Activated naive CD8-positive, alpha-beta T cell treated with anti-CD3 and anti-CD28 coated beads, Interleukin-2, amount 10 ng/mL, durations not matched to agents 7 days and 5 days (primary cell): ENCODE data around the gene ACTR1B. TPM values are rescaled to one million over a fixed set of nuclear protein-coding genes. Genes with fewer than 3 reads are reported as not detected.

Experiments used
- ATAC-seq: fragments of 150-1000 bp; cut with Tn5 transposase; one replicate; pipeline ENCODE4 v1.10.0; 2021; ENCODE audit warnings: low read depth, moderate library complexity
- POLR2A ChIA-PET: fragments of 350-600 bp; sonication (Branson Sonifier 250); formaldehyde crosslinking; loops from one replicate; lab custom pipeline; 2021; ENCODE audit warnings: antibody characterized with exemption; lab: Charles Lee
- DNase-seq: peaks from one replicate; pipeline ENCODE4 v3.0.0; 2021
- H3K27ac Mint-ChIP-seq: one replicate; pipeline ENCODE4 v1.8.0; 2022; ENCODE audit warnings: mild to moderate bottlenecking, mixed read lengths
- H3K27me3 Mint-ChIP-seq: one replicate; pipeline ENCODE4 v1.8.0; 2022; ENCODE audit warnings: mild to moderate bottlenecking, moderate library complexity, mixed read lengths
- H3K36me3 Mint-ChIP-seq: one replicate; pipeline ENCODE4 v1.8.0; 2021; ENCODE audit warnings: mild to moderate bottlenecking, mixed read lengths
- H3K4me1 Mint-ChIP-seq: one replicate; pipeline ENCODE4 v1.8.0; 2021; ENCODE audit warnings: mixed read lengths
- H3K4me3 Mint-ChIP-seq: one replicate; pipeline ENCODE4 v1.8.0; 2022; ENCODE audit warnings: mild to moderate bottlenecking, moderate library complexity, mixed read lengths
- H3K9me3 Mint-ChIP-seq: one replicate; pipeline ENCODE4 v1.8.0; 2021; ENCODE audit warnings: mixed read lengths
- total RNA-seq, 2 experiments: library from RNA; stranded (reverse); gene quantifications; one replicate each; pipeline ENCODE4 v1.2.3, GENCODE V29; 2021

Gene ACTR1B
- total RNA-seq, 2 experiments from 2014 or later: 96.2 to 98.7 TPM

GRCh38 chr2:97661927-97662326, 1.9 kb downstream of the ACTR1B start:
- peak overlapping the region; percentile 93 for H3K27ac Mint-ChIP-seq
- peak overlapping the region; percentile 94 for H3K4me3 Mint-ChIP-seq
- no peaks in the 10 kb centered on the region for H3K9me3 Mint-ChIP-seq
- H3K4me1 Mint-ChIP-seq: peaks cover 14% of the 10 kb centered on the region
- POLR2A ChIA-PET: interaction anchor here (1.6 to 7.1 kb wide), 5 partner anchors 12 to 56 kb away, joined by 6 to 184 read pairs (median 23); partner anchors contain the start of genes COX5B and ZAP70
- no peaks in the 10 kb centered on the region for H3K27me3 Mint-ChIP-seq
- DNase-seq (no peak), ATAC-seq (no peak)
- H3K36me3 Mint-ChIP-seq: peaks cover 12% of the 10 kb centered on the region

GRCh38 chr2:97660775-97661389, 3.0 kb downstream of the ACTR1B start:
- peaks cover 16% of the 10 kb centered on the region for H3K4me1 Mint-ChIP-seq
- ATAC-seq: no peak
- POLR2A ChIA-PET: interaction anchor here (7.1 kb wide), 1 partner anchor 11 kb away, joined by 184 read pairs; the partner anchor contains the start of gene COX5B
- H3K9me3 Mint-ChIP-seq: no peaks in the 10 kb centered on the region
- no peak overlapping the region for H3K4me3 Mint-ChIP-seq
- DNase-seq: no peak
- H3K27ac Mint-ChIP-seq: peak overlapping the region; percentile 93
- H3K36me3 Mint-ChIP-seq: peaks cover 12% of the 10 kb centered on the region
- no peaks in the 10 kb centered on the region for H3K27me3 Mint-ChIP-seq

- DNase-seq (no peak), ATAC-seq (no peak)
- Mint-ChIP-seq H3K9me3 (no peaks in the 10 kb centered on the region), H3K4me3 (no peak overlapping the region), H3K27ac (no peak overlapping the region), H3K36me3 (peaks cover 12% of the 10 kb centered on the region), H3K27me3 (no peaks in the 10 kb centered on the region), H3K4me1 (peaks cover 14% of the 10 kb centered on the region)
- POLR2A ChIA-PET: interaction anchor here (7.1 kb wide), 1 partner anchor 11 kb away, joined by 184 read pairs; the partner anchor contains the start of gene COX5B
These were observed 3.6 kb downstream of the ACTR1B start for GRCh38 chr2:97660044-97660774.

- Mint-ChIP-seq H3K4me3 (no peak overlapping the region), H3K27ac (no peak overlapping the region), H3K36me3 (peaks cover 13% of the 10 kb centered on the region), H3K9me3 (no peaks in the 10 kb centered on the region), H3K4me1 (peaks cover 10% of the 10 kb centered on the region), H3K27me3 (no peaks in the 10 kb centered on the region)
- no peak for DNase-seq
- ATAC-seq: no peak
- POLR2A ChIA-PET: interaction anchor here (7.1 kb wide), 1 partner anchor 10 kb away, joined by 184 read pairs; the partner anchor contains the start of gene COX5B
These were observed 4.4 kb downstream of the ACTR1B start for GRCh38 chr2:97659256-97660043.

- Mint-ChIP-seq H3K9me3 (no peaks in the 10 kb centered on the region), H3K4me1 (peaks cover 10% of the 10 kb centered on the region), H3K4me3 (no peak overlapping the region), H3K27ac (no peak overlapping the region), H3K27me3 (no peaks in the 10 kb centered on the region), H3K36me3 (peaks cover 19% of the 10 kb centered on the region)
- ATAC-seq (no peak), DNase-seq (no peak)
- POLR2A ChIA-PET: interaction anchor here (7.1 kb wide), 1 partner anchor 9 kb away, joined by 184 read pairs; the partner anchor contains the start of gene COX5B
These were observed 5.1 kb downstream of the ACTR1B start for GRCh38 chr2:97658691-97659157.

GRCh38 chr2:97657986-97658690, 5.7 kb downstream of the ACTR1B start:
- no peak for DNase-seq
- no peaks in the 10 kb centered on the region for H3K27me3 Mint-ChIP-seq
- no peaks in the 10 kb centered on the region for H3K9me3 Mint-ChIP-seq
- H3K4me3 Mint-ChIP-seq: no peak overlapping the region
- POLR2A ChIA-PET: interaction anchor here (1.2 kb wide), 1 partner anchor 12 kb away, joined by 4 read pairs; no protein-coding TSS in a partner anchor
- peaks cover 19% of the 10 kb centered on the region for H3K36me3 Mint-ChIP-seq
- ATAC-seq: no peak
- H3K4me1 Mint-ChIP-seq: peaks cover 10% of the 10 kb centered on the region
- H3K27ac Mint-ChIP-seq: no peak overlapping the region

GRCh38 chr2:97656905-97657587, 6.8 kb downstream of the ACTR1B start:
- Mint-ChIP-seq H3K36me3 (peaks cover 19% of the 10 kb centered on the region), H3K4me3 (no peak overlapping the region), H3K27me3 (no peaks in the 10 kb centered on the region), H3K4me1 (peaks cover 9% of the 10 kb centered on the region), H3K9me3 (no peaks in the 10 kb centered on the region), H3K27ac (no peak overlapping the region)
- POLR2A ChIA-PET: interaction anchor here (1.2 kb wide), 1 partner anchor 11 kb away, joined by 4 read pairs; no protein-coding TSS in a partner anchor
- no peak for DNase-seq
- no peak for ATAC-seq

GRCh38 chr2:97656129-97656755, 7.6 kb downstream of the ACTR1B start:
- DNase-seq (no peak), ATAC-seq (no peak)
- H3K27me3 Mint-ChIP-seq: no peaks in the 10 kb centered on the region
- no peaks in the 10 kb centered on the region for H3K9me3 Mint-ChIP-seq
- H3K27ac Mint-ChIP-seq: no peak overlapping the region
- H3K4me3 Mint-ChIP-seq: no peak overlapping the region
- H3K36me3 Mint-ChIP-seq: peaks cover 17% of the 10 kb centered on the region
- POLR2A ChIA-PET: no interaction called here
- H3K4me1 Mint-ChIP-seq: peaks cover 3% of the 10 kb centered on the region

GRCh38 chr2:97654791-97655190, 9.1 kb downstream of the ACTR1B start:
- ATAC-seq: no peak
- no peak for DNase-seq
- Mint-ChIP-seq H3K36me3 (peaks cover 18% of the 10 kb centered on the region), H3K4me3 (no peak overlapping the region), H3K27ac (no peak overlapping the region), H3K27me3 (no peaks in the 10 kb centered on the region), H3K4me1 (peaks cover 2% of the 10 kb centered on the region), H3K9me3 (no peaks in the 10 kb centered on the region)
- POLR2A ChIA-PET: interaction anchor here (1.0 kb wide), 1 partner anchor 9 kb away, joined by 3 read pairs; the partner anchor contains the start of gene COX5B

GRCh38 chr2:97654309-97654708, 9.5 kb downstream of the ACTR1B start:
- POLR2A ChIA-PET: interaction anchor here (1.0 to 10.0 kb wide), 2 partner anchors 8 to 9 kb away, joined by 3 to 184 read pairs; partner anchors contain the start of genes ACTR1B and COX5B
- ATAC-seq (no peak), DNase-seq (no peak)
- H3K4me3 Mint-ChIP-seq: no peak overlapping the region
- H3K27me3 Mint-ChIP-seq: no peaks in the 10 kb centered on the region
- peaks cover 20% of the 10 kb centered on the region for H3K36me3 Mint-ChIP-seq
- peaks cover 2% of the 10 kb centered on the region for H3K4me1 Mint-ChIP-seq
- H3K27ac Mint-ChIP-seq: peak overlapping the region; percentile 3
- H3K9me3 Mint-ChIP-seq: no peaks in the 10 kb centered on the region

- Mint-ChIP-seq H3K36me3 (peaks cover 20% of the 10 kb centered on the region), H3K9me3 (no peaks in the 10 kb centered on the region), H3K27me3 (no peaks in the 10 kb centered on the region), H3K27ac (no peak overlapping the region), H3K4me1 (peaks cover 2% of the 10 kb centered on the region), H3K4me3 (no peak overlapping the region)
- no peak for DNase-seq
- POLR2A ChIA-PET: interaction anchor here (10.0 kb wide), 1 partner anchor 9 kb away, joined by 184 read pairs; the partner anchor contains the start of gene ACTR1B
- no peak for ATAC-seq
These were observed 10.0 kb downstream of the ACTR1B start for GRCh38 chr2:97653874-97654273.
